H1 (cell line): Measurements from ENCODE around the gene KLHL15. TPM values are rescaled to one million over a fixed set of nuclear protein-coding genes. Genes with fewer than 3 reads are reported as not detected.
A peak's percentile ranks its signal among the peaks of the same experiment; 100 is the strongest.

Experiments
- CTCF ChIA-PET: fragments of 300-600 bp; sonication (Branson Sonifier 250); formaldehyde crosslinking; loops from one replicate; lab custom pipeline; 2021; ENCODE audit not compliant: partially characterized antibody; lab: Charles Lee
- POLR2A ChIA-PET: fragments of 300-600 bp; sonication (Branson Sonifier 250); formaldehyde crosslinking; loops from one replicate; lab custom pipeline; 2021; ENCODE audit warnings: inconsistent platforms; ENCODE audit not compliant: partially characterized antibody; lab: Charles Lee
- DNase-seq, 2 experiments: peaks; one replicate each; pipeline versions ENCODE4 v3.0.0 to v3.0.0-alpha.2; 2010 to 2022; ENCODE audit warnings: low spot score in 2 of 2, low read depth in 1 of 2, mixed read lengths in 1 of 2
- FAIRE-seq: peaks from 2 replicates; lab custom pipeline; 2011; peaks lifted over from hg19 to GRCh38; lab: Jason Lieb, UNC
- H2AFZ ChIP-seq: 2 replicates; pipeline ENCODE4 v1.8.1; 2012; ENCODE audit warnings: low read length, inconsistent platforms
- H2AK5ac ChIP-seq: 2 replicates; pipeline ENCODE4 v1.6.1; 2013; ENCODE audit warnings: low read depth, low read length
- H2BK120ac ChIP-seq: replicated peaks from 2 replicates; pipeline ENCODE3; 2013; ENCODE audit warnings: low read depth, low read length, inconsistent platforms
- H2BK12ac ChIP-seq: 2 replicates; pipeline ENCODE4 v1.6.1; 2013; ENCODE audit warnings: low read depth, low read length
- H2BK15ac ChIP-seq: 2 replicates; pipeline ENCODE4 v1.6.1; 2013; ENCODE audit warnings: low read length
- H2BK20ac ChIP-seq: 2 replicates; pipeline ENCODE4 v1.6.1; 2013; ENCODE audit warnings: low read length
- H2BK5ac ChIP-seq: 2 replicates; pipeline ENCODE4 v1.6.1; 2013; ENCODE audit warnings: low read depth, low read length
- H3K14ac ChIP-seq: 2 replicates; pipeline ENCODE4 v1.6.1; 2013; ENCODE audit warnings: inconsistent platforms; ENCODE audit not compliant: insufficient read length
- H3K18ac ChIP-seq: 2 replicates; pipeline ENCODE4 v1.6.1; 2013; ENCODE audit warnings: low read length; ENCODE audit errors: extremely low read depth
- H3K23ac ChIP-seq: 2 replicates; pipeline ENCODE4 v1.6.1; 2013; ENCODE audit warnings: inconsistent platforms; ENCODE audit not compliant: insufficient read length
- H3K23me2 ChIP-seq: 2 replicates; pipeline ENCODE4 v1.6.1; 2013; ENCODE audit warnings: low read depth, low read length
- H3K27ac ChIP-seq: 2 replicates; pipeline ENCODE4 v1.6.1; 2011; ENCODE audit warnings: low read depth, low read length, inconsistent platforms
- H3K27me3 ChIP-seq, 4 experiments: replicated peaks in 1 of 4; 1 replicate in 1 of 4; 2 replicates in 3 of 4; pipeline versions ENCODE4 v1.6.1 to v1.8.1; 2011 to 2013; ENCODE audit warnings: low read length in 3 of 4, mild to moderate bottlenecking in 3 of 4, inconsistent platforms in 2 of 4, mixed read lengths in 2 of 4, moderate library complexity in 1 of 4; ENCODE audit not compliant: control insufficient read depth in 3 of 4, insufficient read depth in 3 of 4; ENCODE audit errors: extremely low read depth in 1 of 4
- H3K36me3 ChIP-seq, 4 experiments: 2 replicates each; pipeline versions ENCODE4 v1.6.1 to v1.8.1; 2011 to 2013; ENCODE audit warnings: mild to moderate bottlenecking in 4 of 4, low read length in 3 of 4, moderate library complexity in 2 of 4, control low read depth in 1 of 4, inconsistent platforms in 1 of 4; ENCODE audit not compliant: insufficient read depth in 4 of 4, control insufficient read depth in 2 of 4
- H3K4ac ChIP-seq: replicated peaks from 2 replicates; pipeline ENCODE3; 2013; ENCODE audit warnings: low read length, low read depth, mixed read lengths, inconsistent platforms; ENCODE audit not compliant: insufficient read length
- H3K4me1 ChIP-seq, 4 experiments: replicated peaks in 1 of 4; 1 replicate in 1 of 4; 2 replicates in 3 of 4; pipeline versions ENCODE4 v1.6.1 to v1.8.1; 2011 to 2013; ENCODE audit warnings: low read length in 3 of 4, inconsistent platforms in 2 of 4, mixed read lengths in 1 of 4; ENCODE audit not compliant: insufficient read depth in 4 of 4, control insufficient read depth in 3 of 4
- H3K4me2 ChIP-seq, 2 experiments: 2 replicates each; pipeline versions ENCODE4 v1.6.1 to v1.8.1; 2011 to 2013; ENCODE audit warnings: low read depth in 2 of 2, low read length in 2 of 2, control low read depth in 1 of 2, inconsistent platforms in 1 of 2, mild to moderate bottlenecking in 1 of 2; ENCODE audit not compliant: insufficient read depth in 1 of 2
- H3K4me3 ChIP-seq, 4 experiments: fragments of 200-600, 300-600 bp in 1 of 4; sonication (generic), shearing (Covaris generic), sonication (Bioruptor Twin) in 1 of 4; 2 replicates each; pipeline versions ENCODE4 v1.5.1 to v1.8.1; 2011 to 2016; ENCODE audit warnings: low read length in 4 of 4, low read depth in 3 of 4, control low read depth in 2 of 4, inconsistent platforms in 2 of 4, mild to moderate bottlenecking in 2 of 4, mixed read lengths in 1 of 4, moderate library complexity in 1 of 4; ENCODE audit not compliant: insufficient read depth in 2 of 4; ENCODE audit errors: extremely low read depth in 1 of 4
- H3K56ac ChIP-seq: replicated peaks from 2 replicates; pipeline ENCODE3; 2013; ENCODE audit warnings: low read depth, mild to moderate bottlenecking, mixed read lengths, low read length, inconsistent platforms; ENCODE audit not compliant: insufficient read length
- H3K79me1 ChIP-seq: 2 replicates; pipeline ENCODE4 v1.6.1; 2013; ENCODE audit warnings: low read depth, low read length, control low read depth
- H3K79me2 ChIP-seq, 2 experiments: 2 replicates each; pipeline versions ENCODE4 v1.6.1 to v1.8.1; 2012 to 2013; ENCODE audit warnings: low read length in 2 of 2, mild to moderate bottlenecking in 2 of 2, inconsistent platforms in 1 of 2; ENCODE audit not compliant: insufficient read depth in 2 of 2, control insufficient read depth in 1 of 2
- H3K9ac ChIP-seq, 4 experiments: replicated peaks in 1 of 4; 1 replicate in 1 of 4; 2 replicates in 3 of 4; pipeline versions ENCODE4 v1.6.1 to v1.8.1; 2011 to 2013; ENCODE audit warnings: low read depth in 3 of 4, low read length in 3 of 4, control low read depth in 2 of 4, mild to moderate bottlenecking in 2 of 4, moderate library complexity in 2 of 4, inconsistent platforms in 1 of 4; ENCODE audit errors: extremely low read depth in 1 of 4
- H3K9me3 ChIP-seq, 2 experiments: 2 replicates each; pipeline versions ENCODE4 v1.6.1 to v1.8.1; 2012 to 2013; ENCODE audit warnings: mild to moderate bottlenecking in 2 of 2, moderate library complexity in 2 of 2, control low read depth in 1 of 2, inconsistent platforms in 1 of 2, low read depth in 1 of 2, low read length in 1 of 2, mixed read lengths in 1 of 2; ENCODE audit not compliant: insufficient read depth in 2 of 2
- H4K20me1 ChIP-seq, 2 experiments: replicated peaks in 1 of 2; 2 replicates each; pipeline versions ENCODE3 to v1.8.1; 2011 to 2013; ENCODE audit warnings: inconsistent platforms in 2 of 2, low read length in 2 of 2, mild to moderate bottlenecking in 1 of 2; ENCODE audit not compliant: insufficient read depth in 2 of 2, control insufficient read depth in 1 of 2
- H4K5ac ChIP-seq: 2 replicates; pipeline ENCODE4 v1.6.1; 2013; ENCODE audit warnings: low read length, low read depth, mixed read lengths, inconsistent platforms; ENCODE audit not compliant: insufficient read length
- H4K8ac ChIP-seq: 2 replicates; pipeline ENCODE4 v1.8.0; 2013; ENCODE audit warnings: mild to moderate bottlenecking, moderate library complexity, low read length, inconsistent platforms; ENCODE audit not compliant: insufficient read depth; ENCODE audit errors: extremely low read depth
- H4K91ac ChIP-seq: replicated peaks from 2 replicates; pipeline ENCODE3; 2013; ENCODE audit warnings: low read length, mixed read lengths, inconsistent platforms; ENCODE audit not compliant: insufficient read length
- BCL11A ChIP-seq, 2 experiments: IDR thresholded peaks; one replicate each; pipeline ENCODE4 v1.6.1; 2011; ENCODE audit warnings: low read depth in 2 of 2, low read length in 2 of 2, mild to moderate bottlenecking in 2 of 2
- CEBPB ChIP-seq: IDR thresholded peaks from 2 replicates; pipeline ENCODE4 v1.6.1; 2012; ENCODE audit warnings: low read depth, low read length
- CHD1 ChIP-seq: IDR thresholded peaks from 2 replicates; pipeline ENCODE4 v1.6.1; 2012; ENCODE audit warnings: low read depth, low read length, improper control_type of control experiment
- EZH2 ChIP-seq: fragments of 200-600 bp; sonication (generic); IDR thresholded peaks from 2 replicates; pipeline ENCODE4 v1.7.1; 2012; ENCODE audit warnings: low read depth, mild to moderate bottlenecking, moderate library complexity, low read length, inconsistent platforms; ENCODE audit not compliant: severe bottlenecking
- MAFK ChIP-seq: IDR thresholded peaks from 2 replicates; pipeline ENCODE4 v1.6.1; 2012; ENCODE audit warnings: low read depth, mild to moderate bottlenecking, improper control_type of control experiment, low read length
- MAX ChIP-seq: IDR thresholded peaks from 2 replicates; pipeline ENCODE4 v1.6.1; 2012; ENCODE audit warnings: inconsistent platforms
- RAD21 ChIP-seq, 2 experiments: IDR thresholded peaks in 1 of 2; conservative IDR thresholded peaks in 1 of 2; 2 replicates each; pipeline ENCODE4 v1.6.1; 2011; ENCODE audit warnings: low read depth in 2 of 2, low read length in 2 of 2, improper control_type of control experiment in 1 of 2, inconsistent platforms in 1 of 2, mild to moderate bottlenecking in 1 of 2, moderate library complexity in 1 of 2
- RNF2 ChIP-seq: fragments of 200-900, 300-1000 bp; sonication (generic); IDR thresholded peaks from 2 replicates; pipeline ENCODE4 v1.7.1; 2016; ENCODE audit warnings: borderline replicate concordance, low read depth, mild to moderate bottlenecking, antibody characterized with exemption, low read length; ENCODE audit not compliant: poor library complexity, severe bottlenecking; ENCODE audit errors: missing control alignments
- SIRT6 ChIP-seq: IDR thresholded peaks from one replicate; pipeline ENCODE4 v1.7.1; 2012; ENCODE audit warnings: low read length, inconsistent platforms
- USF2 ChIP-seq: IDR thresholded peaks from 2 replicates; pipeline ENCODE4 v1.6.1; 2011; ENCODE audit warnings: low read length, improper control_type of control experiment
- WGBS, 2 experiments: shearing (Covaris generic) in 1 of 2; methylation state at CpG; one replicate each; pipeline versions ENCODE4 v1.1.6 to v1.1.7; 2013 to 2015; ENCODE audit warnings: low lambda C conversion rate in 2 of 2, mixed read lengths in 2 of 2, inconsistent platforms in 1 of 2, low coverage in 1 of 2, missing lambda C conversion rate in 1 of 2; ENCODE audit not compliant: insufficient replicate concordance in 2 of 2, insufficient coverage in 1 of 2, insufficient read length in 1 of 2; ENCODE audit errors: extremely low coverage in 1 of 2, missing lambda C conversion rate in 1 of 2; 5-methylcytosine and 5-hydroxymethylcytosine counted together
- polyA plus RNA-seq, 7 experiments: library from polyadenylated mRNA; depleted of rRNA in 3 of 7; stranded (reverse) in 5 of 7; unstranded in 2 of 7; fragments of >200 nt in 5 of 7; fragments of 200-250 nt in 2 of 7; gene quantifications; 1 replicate in 5 of 7; 2 replicates in 1 of 7; 4 replicates in 1 of 7; pipeline versions ENCODE4 v1.2.1 to v1.2.3, GENCODE V29; 2011 to 2013; ENCODE audit warnings: missing spikeins in 2 of 7, mixed read lengths in 2 of 7
- total RNA-seq: library from RNA; stranded (reverse); fragmentation: NEBNext Ultra II Directional; extraction: Animal tissue kit (Norgen Biotek cat#: 25700); gene quantifications from 2 replicates; pipeline ENCODE4 v1.2.1, GENCODE V29; 2021

KLHL15 gene
- total and polyA plus RNA-seq, 2 of the 8 experiments (the other 6 are each of a cell fraction or from before 2014, with no cell fraction given): 3.7 to 8.9 TPM

DNA sequence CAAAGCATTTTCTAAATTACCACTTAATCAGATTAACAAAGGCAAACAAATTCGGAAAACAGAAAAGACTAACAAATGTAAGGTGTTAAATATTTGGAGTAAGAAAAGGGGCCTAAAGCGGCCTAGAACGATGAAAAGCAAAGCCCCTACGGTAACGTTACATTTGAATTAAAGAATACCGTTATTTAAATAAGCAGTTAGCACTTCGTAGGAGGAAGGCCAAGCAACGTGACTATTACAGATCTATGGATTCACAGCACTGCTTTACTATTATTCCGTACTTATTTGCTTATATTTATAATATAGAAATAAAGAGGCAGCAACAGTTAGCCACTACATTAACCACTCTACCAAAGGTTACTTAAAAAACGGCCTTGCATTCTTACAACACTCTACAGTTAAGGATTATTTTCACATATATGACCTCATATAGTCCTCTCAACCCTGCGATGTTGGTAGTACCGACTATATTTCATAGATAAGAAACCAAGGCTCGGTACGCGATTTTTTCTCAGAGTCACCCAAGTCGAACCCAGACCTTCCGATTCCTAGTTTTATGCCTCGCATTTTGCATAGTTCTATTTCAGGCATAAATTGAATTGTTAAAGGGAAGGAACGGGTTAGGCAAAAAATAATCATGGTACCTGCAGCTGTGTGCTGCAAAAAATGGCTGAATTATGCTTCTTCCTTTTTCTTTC lies 2.9 kb downstream of the KLHL15 start:
- no peak overlapping the region for H3K23ac ChIP-seq
- H2BK5ac ChIP-seq: no peak overlapping the region
- no peak overlapping the region for H2BK12ac ChIP-seq
- H2BK20ac ChIP-seq: no peak overlapping the region
- WGBS, 2 experiments: 2% methylated on average over 19 of the region's 19 CpGs; no CpG with 5 or more reads in 1 of the 2 experiments
- peaks cover 0 to 47% of the 10 kb centered on the region in 2 experiments; a peak in 2 of 4 replicates for H3K79me2 ChIP-seq
- FAIRE-seq: peak; percentile 24
- H3K4me3 ChIP-seq: peak overlapping the region; percentile 65 to 97 (median 77)
- H2BK120ac ChIP-seq: no peak overlapping the region
- H3K4me1 ChIP-seq: peaks cover 0 to 7% (median 0%) of the 10 kb centered on the region in 4 experiments; a peak in 1 of 7 replicates
- H4K91ac ChIP-seq: no peak overlapping the region
- no peaks in the 10 kb centered on the region for H4K20me1 ChIP-seq
- H4K8ac ChIP-seq: no peak overlapping the region
- H3K23me2 ChIP-seq: 0 out of 2 replicates have a peak, but pooled peaks cover 3% of the 10 kb centered on the region
- peak overlapping the region; percentile 44 to 62 for H3K4me2 ChIP-seq
- H2AFZ ChIP-seq: no peak overlapping the region
- H3K4ac ChIP-seq: no peak overlapping the region
- no peak overlapping the region for H4K5ac ChIP-seq
- no peaks in the 10 kb centered on the region for H3K79me1 ChIP-seq
- H3K9ac ChIP-seq: peak overlapping the region in 3 of 4 experiments; percentile 30 to 74 (median 61); a peak in 4 of 7 replicates
- no peak overlapping the region for H3K56ac ChIP-seq
- POLR2A ChIA-PET: interaction anchor here (0.6 to 4.6 kb wide), 4 partner anchors 9 to 80 kb away, joined by 3 to 37 read pairs (median 4); partner anchors contain the start of gene EIF2S3
- no peak for DNase-seq
- no peak overlapping the region for H2BK15ac ChIP-seq
- CTCF ChIA-PET: no interaction called here
- H3K9me3 ChIP-seq: no peaks in the 10 kb centered on the region
- no peak overlapping the region for H3K27ac ChIP-seq
- no peak overlapping the region for H3K18ac ChIP-seq
- H2AK5ac ChIP-seq: no peak overlapping the region
- no peak overlapping the region for H3K14ac ChIP-seq
- no peaks in the 10 kb centered on the region for H3K36me3 ChIP-seq
- H3K27me3 ChIP-seq: no peaks in the 10 kb centered on the region
- no peak for TF ChIP-seq CEBPB
- TF ChIP-seq BCL11A (IDR thresholded peaks at IDR 0.05; ENCODE audit: low read depth in 2 of 2, low read length in 2 of 2): no peak
- no peak for TF ChIP-seq MAFK
- TF ChIP-seq RAD21 (IDR thresholded peaks at IDR 0.05 in 1 of 2, conservative IDR thresholded peaks at IDR 0.05 in 1 of 2; ENCODE audit: low read depth in 2 of 2, low read length in 2 of 2): no peak
- no peak for TF ChIP-seq RNF2
- TF ChIP-seq EZH2: no peak
- no peak for TF ChIP-seq SIRT6
- TF ChIP-seq USF2: no peak
- TF ChIP-seq CHD1: no peak
- TF ChIP-seq MAX: no peak
